ENCODE results near the gene WTIP.

WTIP gene

GRCh38 chr19:34461375-34462100 lies 20.0 kb upstream of the WTIP start:
- no peak for TF ChIP-seq TCF12 (IDR thresholded peaks at IDR 0.05; ENCODE audit: low read depth)
- TF ChIP-seq REST (IDR thresholded peaks at IDR 0.05; ENCODE audit: low read depth), result no peak
- no peak for TF ChIP-seq CEBPB (IDR thresholded peaks at IDR 0.05)
- no peak for TF ChIP-seq CREB1 (IDR thresholded peaks at IDR 0.05; ENCODE audit: low read depth)

- TF ChIP-seq CEBPB (IDR thresholded peaks at IDR 0.05) (no peak), NFIC (IDR thresholded peaks at IDR 0.05) (no peak), EGR1 (IDR thresholded peaks at IDR 0.05) (no peak), TCF12 (IDR thresholded peaks at IDR 0.05; ENCODE audit: low read depth) (no peak), REST (IDR thresholded peaks at IDR 0.05; ENCODE audit: low read depth) (no peak), FOXM1 (IDR thresholded peaks at IDR 0.05; ENCODE audit: borderline replicate concordance, low read depth) (no peak), YY1 (IDR thresholded peaks at IDR 0.05; ENCODE audit: low read depth) (no peak), RAD21 (IDR thresholded peaks at IDR 0.05; ENCODE audit: low read depth) (no peak), CREB1 (IDR thresholded peaks at IDR 0.05; ENCODE audit: low read depth) (no peak), ZBTB7A (IDR thresholded peaks at IDR 0.05; ENCODE audit: low read depth) (no peak), USF1 (IDR thresholded peaks at IDR 0.05) (no peak), MAX (IDR thresholded peaks at IDR 0.05) (no peak), TAF1 (IDR thresholded peaks at IDR 0.05; ENCODE audit: low read depth) (no peak), EP300 (IDR thresholded peaks at IDR 0.05; ENCODE audit: borderline replicate concordance) (no peak), TEAD4 (IDR thresholded peaks at IDR 0.05) (no peak)
Measured at GRCh38 chr19:34468409-34468808, 13.1 kb upstream of the WTIP start.

GRCh38 chr19:34471906-34472700 lies 9.5 kb upstream of the WTIP start:
- TF ChIP-seq ZBTB7A (IDR thresholded peaks at IDR 0.05; ENCODE audit: low read depth) (no peak), NFIC (IDR thresholded peaks at IDR 0.05) (no peak), YY1 (IDR thresholded peaks at IDR 0.05; ENCODE audit: low read depth) (no peak), TEAD4 (IDR thresholded peaks at IDR 0.05) (no peak)

- TF ChIP-seq TEAD4 (IDR thresholded peaks at IDR 0.05), result no peak
- no peak for TF ChIP-seq EP300 (IDR thresholded peaks at IDR 0.05; ENCODE audit: borderline replicate concordance)
- TF ChIP-seq TCF12 (IDR thresholded peaks at IDR 0.05; ENCODE audit: low read depth), result no peak
- no peak for TF ChIP-seq RAD21 (IDR thresholded peaks at IDR 0.05; ENCODE audit: low read depth)
- TF ChIP-seq YY1 (IDR thresholded peaks at IDR 0.05; ENCODE audit: low read depth), result no peak
- TF ChIP-seq CREB1 (IDR thresholded peaks at IDR 0.05; ENCODE audit: low read depth), result no peak
Measured at GRCh38 chr19:34474233-34474989, 7.1 kb upstream of the WTIP start.

GRCh38 chr19:34475026-34475974 lies 6.3 kb upstream of the WTIP start:
- TF ChIP-seq MAX (IDR thresholded peaks at IDR 0.05) (no peak), ZBTB7A (IDR thresholded peaks at IDR 0.05; ENCODE audit: low read depth) (no peak), USF1 (IDR thresholded peaks at IDR 0.05) (no peak), NFIC (IDR thresholded peaks at IDR 0.05) (no peak), CEBPB (IDR thresholded peaks at IDR 0.05) (no peak), REST (IDR thresholded peaks at IDR 0.05; ENCODE audit: low read depth) (no peak), CREB1 (IDR thresholded peaks at IDR 0.05; ENCODE audit: low read depth) (no peak), FOXM1 (IDR thresholded peaks at IDR 0.05; ENCODE audit: borderline replicate concordance, low read depth) (no peak), TCF12 (IDR thresholded peaks at IDR 0.05; ENCODE audit: low read depth) (no peak), EGR1 (IDR thresholded peaks at IDR 0.05) (no peak), TEAD4 (IDR thresholded peaks at IDR 0.05) (no peak), EP300 (IDR thresholded peaks at IDR 0.05; ENCODE audit: borderline replicate concordance) (no peak), RAD21 (IDR thresholded peaks at IDR 0.05; ENCODE audit: low read depth) (no peak), YY1 (IDR thresholded peaks at IDR 0.05; ENCODE audit: low read depth) (no peak), TAF1 (IDR thresholded peaks at IDR 0.05; ENCODE audit: low read depth) (no peak)
